Subcutaneous adipose tissue (tissue), 4 donors: ENCODE measurements around the gene EEA1. TPM values are rescaled to one million over a fixed set of nuclear protein-coding genes. Genes with fewer than 3 reads are reported as not detected.

Experiments
- small RNA-seq: library from RNA; depleted of rRNA; stranded (forward); fragments of <200 nt; gene quantifications from one replicate; pipeline ENCODE3, GENCODE V24; 2016
- total RNA-seq, 4 donors: library from RNA; depleted of rRNA; stranded (reverse); fragments of >200 nt; gene quantifications; one replicate each; pipeline ENCODE4 v1.1.0, GENCODE V29; 2016
- TF ChIP-seq, protein P1 (sequence below): fragments of 450-650 bp; IDR thresholded peaks from one replicate; pipeline ENCODE4 v1.5.1; 2016; ENCODE audit warnings: low read depth, mild to moderate bottlenecking, control low read depth, antibody characterized with exemption, moderate library complexity

Gene EEA1
- total RNA-seq, 4 donors from 2014 or later, result 43.9 to 59.5 (median 53.9) TPM

DNA sequence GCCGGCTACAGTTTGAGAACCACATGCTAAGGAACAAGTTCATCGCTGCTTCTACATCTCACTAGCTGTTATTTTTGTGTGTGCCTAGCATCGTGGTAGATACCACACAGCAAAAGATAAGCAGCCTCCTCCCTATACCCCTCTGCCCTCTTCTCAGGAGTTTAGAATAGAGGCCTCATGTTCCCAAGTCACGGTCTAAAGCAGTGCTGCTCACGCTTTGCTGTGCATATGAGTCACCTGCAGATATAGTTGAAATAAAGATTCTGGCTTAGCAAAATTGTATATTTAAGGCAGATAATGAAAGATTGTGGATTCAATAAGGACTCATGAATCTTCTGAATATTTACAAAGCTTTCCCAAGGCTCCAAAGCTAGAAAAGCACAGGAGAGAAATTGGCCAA lies 198.3 kb downstream of the EEA1 start:
- TF ChIP-seq, protein P1, sequence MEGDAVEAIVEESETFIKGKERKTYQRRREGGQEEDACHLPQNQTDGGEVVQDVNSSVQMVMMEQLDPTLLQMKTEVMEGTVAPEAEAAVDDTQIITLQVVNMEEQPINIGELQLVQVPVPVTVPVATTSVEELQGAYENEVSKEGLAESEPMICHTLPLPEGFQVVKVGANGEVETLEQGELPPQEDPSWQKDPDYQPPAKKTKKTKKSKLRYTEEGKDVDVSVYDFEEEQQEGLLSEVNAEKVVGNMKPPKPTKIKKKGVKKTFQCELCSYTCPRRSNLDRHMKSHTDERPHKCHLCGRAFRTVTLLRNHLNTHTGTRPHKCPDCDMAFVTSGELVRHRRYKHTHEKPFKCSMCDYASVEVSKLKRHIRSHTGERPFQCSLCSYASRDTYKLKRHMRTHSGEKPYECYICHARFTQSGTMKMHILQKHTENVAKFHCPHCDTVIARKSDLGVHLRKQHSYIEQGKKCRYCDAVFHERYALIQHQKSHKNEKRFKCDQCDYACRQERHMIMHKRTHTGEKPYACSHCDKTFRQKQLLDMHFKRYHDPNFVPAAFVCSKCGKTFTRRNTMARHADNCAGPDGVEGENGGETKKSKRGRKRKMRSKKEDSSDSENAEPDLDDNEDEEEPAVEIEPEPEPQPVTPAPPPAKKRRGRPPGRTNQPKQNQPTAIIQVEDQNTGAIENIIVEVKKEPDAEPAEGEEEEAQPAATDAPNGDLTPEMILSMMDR, result no peak

DNA sequence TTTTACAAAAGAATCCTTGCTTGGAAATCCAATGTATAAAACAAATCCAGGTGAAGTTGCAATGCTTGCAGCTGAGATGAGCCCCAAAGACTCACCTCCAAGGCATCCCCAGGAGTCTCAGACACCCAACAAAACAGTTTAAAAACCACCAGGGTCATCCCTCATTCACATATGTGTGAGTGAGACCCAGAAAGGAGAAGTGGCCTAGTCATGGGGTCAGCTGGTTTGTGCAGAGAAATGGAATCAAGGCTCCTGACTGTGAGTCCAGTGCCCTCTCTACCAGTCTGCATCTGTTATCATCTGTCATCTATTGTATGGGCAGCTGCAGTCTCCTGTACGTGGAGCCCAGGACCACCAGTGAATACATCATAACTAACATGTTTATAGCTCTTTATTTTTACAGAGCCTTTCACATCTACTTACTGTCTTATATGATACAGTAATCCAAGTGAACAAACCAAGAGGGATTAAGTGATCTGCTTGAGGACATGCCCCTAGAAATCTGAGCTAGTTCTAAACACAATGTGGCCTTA lies 199.3 kb downstream of the EEA1 start:
- TF ChIP-seq, protein P1, result no peak

DNA sequence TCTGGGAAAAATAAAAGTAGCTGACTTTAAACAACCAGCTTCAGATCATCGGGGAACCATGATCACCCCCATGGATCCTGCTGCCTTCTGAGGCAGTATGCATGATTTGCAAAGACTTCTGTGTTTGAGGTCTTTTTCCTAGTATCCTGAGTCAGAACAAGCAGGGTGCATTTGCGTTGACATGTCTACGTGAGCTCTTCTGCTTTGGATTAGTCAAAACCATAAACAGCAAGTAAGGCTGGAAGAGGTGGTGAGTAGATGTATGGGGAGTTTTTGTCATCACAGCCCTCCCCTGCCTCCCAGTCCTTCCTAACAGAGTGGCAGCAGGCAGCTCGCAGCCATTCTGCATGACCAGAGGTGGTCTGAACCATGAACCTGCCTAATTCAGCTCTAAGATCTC lies 202.2 kb downstream of the EEA1 start:
- TF ChIP-seq, protein P1, result no peak

DNA sequence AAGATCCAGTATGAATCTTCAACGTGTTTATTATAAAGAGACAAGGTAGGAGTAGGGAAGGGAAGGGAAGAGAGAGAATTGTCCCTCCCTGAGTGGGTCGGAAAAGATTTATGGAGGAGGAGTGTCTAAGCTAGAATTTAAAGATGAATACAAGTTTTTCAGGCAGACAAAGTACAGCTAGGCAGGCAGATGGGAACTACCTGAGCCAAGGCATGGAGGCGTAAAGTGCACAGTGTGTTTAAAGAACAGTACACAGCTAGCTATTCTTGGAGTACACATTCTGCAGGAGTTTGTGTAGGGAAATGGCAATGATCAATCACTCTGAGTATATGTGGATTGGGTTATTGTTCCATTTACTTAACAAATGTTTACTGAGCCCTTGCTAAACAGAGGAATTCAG lies 206.2 kb downstream of the EEA1 start:
- TF ChIP-seq, protein P1, result no peak

DNA sequence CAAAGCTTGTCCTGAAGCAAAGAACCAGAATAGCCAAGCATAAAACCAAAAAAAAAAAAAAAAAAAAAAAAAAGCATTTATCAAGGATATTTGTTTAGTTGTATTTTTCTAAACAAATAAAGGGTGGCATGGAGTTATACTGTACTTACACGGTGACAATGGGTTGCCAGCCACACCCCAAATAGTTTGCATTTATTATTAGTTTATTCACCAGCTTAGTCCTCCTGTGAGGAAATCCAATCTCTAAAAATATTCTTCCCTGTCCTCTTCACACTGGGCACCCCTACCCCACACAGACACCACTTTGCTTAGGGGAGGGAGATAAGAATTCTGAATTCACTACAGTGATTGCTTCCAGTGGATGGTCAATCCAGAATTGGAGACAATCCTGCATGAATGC lies 207.4 kb downstream of the EEA1 start:
- TF ChIP-seq, protein P1, result no peak

DNA sequence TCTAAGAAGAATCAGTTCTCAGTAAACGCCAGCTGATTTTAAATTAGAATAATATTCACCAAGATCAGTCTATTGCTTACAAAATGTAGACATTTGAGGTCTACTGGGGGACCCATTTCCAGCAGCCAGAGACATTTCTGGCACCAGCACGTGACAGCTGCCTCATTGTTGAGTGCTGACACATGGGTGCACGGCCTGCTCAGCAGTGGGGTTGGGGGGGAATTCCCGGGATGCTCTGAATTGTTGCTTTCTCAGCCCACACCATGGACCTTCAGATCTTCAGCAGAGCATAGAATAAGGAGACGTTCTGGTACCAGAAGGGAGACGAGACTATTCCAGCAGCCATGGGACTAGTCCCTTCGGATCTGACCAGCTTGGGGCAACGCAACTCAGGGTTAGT lies 208.0 kb downstream of the EEA1 start:
- TF ChIP-seq, protein P1, result no peak

Small RNA genes within 50 kb of the gene (small RNA-seq; reads per million reads assigned to genes)
- gene RNU6-1329P, result not detected

Other genes with a start within 250 kb of the EEA1 start
- gene PLEKHG7, start 226.3 kb downstream of the EEA1 start, total RNA-seq, result not detected